ENCODE data around the gene TTPAL.

GRCh38 chr20:44431118-44431501 is 44.6 kb upstream of the TTPAL start:
- TF ChIP-seq CTCF (conservative IDR thresholded peaks at IDR 0.05 in 1 of 2, IDR thresholded peaks at IDR 0.05 in 1 of 2; ENCODE audit: low read depth in 1 of 2, low read length in 2 of 2) = no peak
- no peak for TF ChIP-seq EZH2 (IDR thresholded peaks at IDR 0.05; ENCODE audit: low read length, missing control alignments)

All from fibroblast of lung (primary cell).